Kidney epithelial cell (primary cell): ENCODE measurements around the gene MTR. TPM values are rescaled to one million over a fixed set of nuclear protein-coding genes. Genes with fewer than 3 reads are reported as not detected.

Experiments
- DNase-seq: peaks from one replicate; pipeline ENCODE4 v3.0.0-alpha.2; 2010; ENCODE audit warnings: low read depth
- H3K27me3 ChIP-seq: 2 replicates; pipeline ENCODE4 v1.6.0; 2011; ENCODE audit warnings: low read length; ENCODE audit not compliant: control insufficient read depth, insufficient read depth
- H3K36me3 ChIP-seq: 2 replicates; pipeline ENCODE4 v1.5.1; 2011; ENCODE audit warnings: low read length; ENCODE audit not compliant: control insufficient read depth, insufficient read depth
- H3K4me3 ChIP-seq: 2 replicates; pipeline ENCODE4 v1.5.1; 2011; ENCODE audit warnings: low read depth, mild to moderate bottlenecking, control low read depth, low read length
- total RNA-seq: library from RNA; depleted of rRNA; stranded (reverse); fragments of >200 nt; gene quantifications from 2 replicates; pipeline ENCODE4 v1.2.3, GENCODE V29; 2015
- TF ChIP-seq, protein P1 (sequence below): IDR thresholded peaks from 2 replicates; pipeline ENCODE4 v1.5.1; 2011; ENCODE audit warnings: mild to moderate bottlenecking, moderate library complexity, low read length, control low read depth, inconsistent platforms; ENCODE audit not compliant: insufficient read depth, poor library complexity, severe bottlenecking

MTR gene
- total RNA-seq, 1 donor from 2014 or later: 23.3 TPM

DNA sequence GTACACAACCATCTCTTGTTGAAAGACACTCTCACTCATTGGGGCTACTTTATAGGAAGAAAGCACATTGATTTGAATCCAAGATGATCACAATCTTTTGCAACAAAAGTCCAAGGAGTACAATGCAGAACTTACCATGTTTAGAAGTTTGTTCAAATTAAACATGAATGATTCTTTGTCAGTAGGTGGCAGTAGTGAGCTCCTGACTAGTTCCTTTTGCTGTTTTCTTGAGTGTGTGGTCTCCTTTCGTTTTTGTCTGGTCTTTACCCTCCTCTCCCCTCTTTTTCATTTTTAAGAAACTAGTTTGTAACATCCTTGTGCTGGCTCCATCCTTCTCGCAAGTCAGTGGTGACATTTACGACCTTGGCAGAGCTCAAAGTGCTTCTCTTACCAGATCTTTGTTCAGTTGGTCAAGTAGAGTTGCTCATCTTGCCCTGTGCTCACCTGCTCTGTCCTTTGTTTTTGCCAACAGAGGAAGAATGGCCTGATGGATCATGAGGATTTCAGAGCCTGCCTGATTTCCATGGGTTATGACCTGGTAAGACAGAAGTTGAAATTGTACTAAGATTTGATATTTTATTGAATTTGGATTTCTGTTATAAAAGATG is 35.7 kb upstream of the MTR start:
- Histone ChIP-seq H3K27me3 (no peaks in the 10 kb centered on the region), H3K4me3 (no peak overlapping the region), H3K36me3 (no peaks in the 10 kb centered on the region)
- TF ChIP-seq, protein P1, sequence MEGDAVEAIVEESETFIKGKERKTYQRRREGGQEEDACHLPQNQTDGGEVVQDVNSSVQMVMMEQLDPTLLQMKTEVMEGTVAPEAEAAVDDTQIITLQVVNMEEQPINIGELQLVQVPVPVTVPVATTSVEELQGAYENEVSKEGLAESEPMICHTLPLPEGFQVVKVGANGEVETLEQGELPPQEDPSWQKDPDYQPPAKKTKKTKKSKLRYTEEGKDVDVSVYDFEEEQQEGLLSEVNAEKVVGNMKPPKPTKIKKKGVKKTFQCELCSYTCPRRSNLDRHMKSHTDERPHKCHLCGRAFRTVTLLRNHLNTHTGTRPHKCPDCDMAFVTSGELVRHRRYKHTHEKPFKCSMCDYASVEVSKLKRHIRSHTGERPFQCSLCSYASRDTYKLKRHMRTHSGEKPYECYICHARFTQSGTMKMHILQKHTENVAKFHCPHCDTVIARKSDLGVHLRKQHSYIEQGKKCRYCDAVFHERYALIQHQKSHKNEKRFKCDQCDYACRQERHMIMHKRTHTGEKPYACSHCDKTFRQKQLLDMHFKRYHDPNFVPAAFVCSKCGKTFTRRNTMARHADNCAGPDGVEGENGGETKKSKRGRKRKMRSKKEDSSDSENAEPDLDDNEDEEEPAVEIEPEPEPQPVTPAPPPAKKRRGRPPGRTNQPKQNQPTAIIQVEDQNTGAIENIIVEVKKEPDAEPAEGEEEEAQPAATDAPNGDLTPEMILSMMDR: peak; percentile 58
- DNase-seq: no peak

DNA sequence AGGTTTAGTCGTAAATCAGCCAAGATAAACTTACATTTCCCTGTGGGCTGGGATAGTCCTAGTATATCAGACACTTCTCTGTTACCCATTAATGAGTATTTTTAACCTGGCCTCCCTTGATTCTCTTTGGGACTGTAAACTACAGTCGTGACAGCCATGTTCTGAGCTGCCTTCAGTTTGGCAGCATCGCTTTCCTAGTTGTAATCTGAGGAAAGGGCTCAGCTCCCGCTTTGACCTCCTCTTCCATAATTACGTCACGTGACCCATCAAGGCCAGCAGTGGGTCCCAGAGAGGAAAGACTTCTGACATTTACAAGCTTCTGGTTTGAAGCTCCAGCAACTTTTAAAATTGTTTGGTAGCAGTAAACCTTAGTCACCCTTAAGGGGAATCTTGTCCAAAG is 34.6 kb upstream of the MTR start:
- Histone ChIP-seq H3K36me3 (no peaks in the 10 kb centered on the region), H3K4me3 (no peak overlapping the region), H3K27me3 (no peaks in the 10 kb centered on the region)
- TF ChIP-seq, protein P1: no peak
- DNase-seq: no peak

DNA sequence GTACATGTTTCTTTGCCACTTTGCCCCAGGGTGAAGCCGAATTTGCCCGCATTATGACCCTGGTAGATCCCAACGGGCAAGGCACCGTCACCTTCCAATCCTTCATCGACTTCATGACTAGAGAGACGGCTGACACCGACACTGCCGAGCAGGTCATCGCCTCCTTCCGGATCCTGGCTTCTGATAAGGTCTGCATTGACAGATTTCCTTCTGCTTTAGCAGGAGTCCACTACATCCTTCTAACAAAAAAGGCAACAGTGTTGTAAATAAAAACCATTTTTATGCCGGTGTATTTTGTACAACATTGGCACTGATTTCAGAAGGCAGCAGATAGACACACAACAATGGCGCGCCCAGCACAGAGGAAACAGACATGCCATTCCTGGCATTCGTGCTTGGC is 34.1 kb upstream of the MTR start:
- no peak overlapping the region for H3K4me3 ChIP-seq
- DNase-seq: no peak
- TF ChIP-seq, protein P1: no peak

DNA sequence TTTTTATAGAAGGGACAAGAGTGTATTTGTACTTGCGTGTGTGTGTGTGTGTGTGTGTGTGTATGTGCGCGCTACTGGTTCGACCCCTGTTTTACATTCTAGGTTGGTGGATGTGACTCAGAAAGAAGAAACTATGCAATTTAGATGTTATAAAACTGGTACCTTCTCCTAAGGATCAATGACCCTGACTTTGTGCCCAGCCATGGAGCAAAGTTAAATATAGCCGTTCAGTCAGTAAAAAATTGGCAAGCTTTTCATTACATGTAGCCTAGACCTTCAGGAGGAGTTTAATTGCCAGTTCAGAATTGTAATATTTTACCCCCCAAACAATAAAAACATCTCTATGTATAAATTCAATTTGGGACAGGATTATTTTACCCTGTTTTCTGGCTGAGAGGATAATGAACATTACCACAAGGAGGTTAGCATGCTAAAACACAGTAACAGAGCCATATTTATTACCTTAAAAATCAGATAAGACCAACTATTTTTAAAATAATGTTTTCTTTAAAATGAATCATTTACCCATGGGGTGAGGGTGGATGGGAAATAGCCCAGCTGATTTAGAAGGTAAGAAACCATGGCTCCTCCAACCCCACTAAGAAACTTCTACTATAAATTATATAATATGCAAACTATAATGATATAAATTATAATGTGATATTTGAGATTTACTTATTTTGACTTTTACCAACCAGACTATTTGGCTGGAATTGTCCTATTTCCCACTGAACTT is 33.5 kb upstream of the MTR start:
- TF ChIP-seq, protein P1: no peak
- no peak for DNase-seq
- H3K27me3 ChIP-seq: no peaks in the 10 kb centered on the region
- no peak overlapping the region for H3K4me3 ChIP-seq
- no peaks in the 10 kb centered on the region for H3K36me3 ChIP-seq

More for the DNA sequence above, 34.1 kb upstream of the MTR start:
- Histone ChIP-seq H3K36me3 (no peaks in the 10 kb centered on the region), H3K27me3 (no peaks in the 10 kb centered on the region)

DNA sequence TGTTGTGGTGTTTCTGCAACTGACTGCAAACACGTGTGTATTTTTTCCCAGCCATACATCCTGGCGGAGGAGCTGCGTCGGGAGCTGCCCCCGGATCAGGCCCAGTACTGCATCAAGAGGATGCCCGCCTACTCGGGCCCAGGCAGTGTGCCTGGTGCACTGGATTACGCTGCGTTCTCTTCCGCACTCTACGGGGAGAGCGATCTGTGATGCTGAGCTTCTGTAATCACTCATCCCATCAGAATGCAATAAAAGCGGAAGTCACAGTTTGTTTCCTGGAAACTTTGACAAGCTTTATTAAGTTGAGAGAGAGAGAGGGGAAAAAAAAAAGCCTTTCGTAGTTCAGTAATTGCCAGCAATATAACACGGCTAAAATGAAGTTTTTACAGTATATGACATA is 32.7 kb upstream of the MTR start:
- no peaks in the 10 kb centered on the region for H3K27me3 ChIP-seq
- no peaks in the 10 kb centered on the region for H3K36me3 ChIP-seq

More for the DNA sequence above, 32.7 kb upstream of the MTR start:
- TF ChIP-seq, protein P1: no peak
- no peak overlapping the region for H3K4me3 ChIP-seq
- DNase-seq: no peak
